H1 (cell line): ENCODE measurements around the gene DCTN3. TPM values are rescaled to one million over a fixed set of nuclear protein-coding genes. Genes with fewer than 3 reads are reported as not detected.

ENCODE experiments used
- CTCF ChIA-PET: fragments of 300-600 bp; sonication (Branson Sonifier 250); formaldehyde crosslinking; loops from one replicate; lab custom pipeline; 2021; ENCODE audit not compliant: partially characterized antibody; lab: Charles Lee
- POLR2A ChIA-PET: fragments of 300-600 bp; sonication (Branson Sonifier 250); formaldehyde crosslinking; loops from one replicate; lab custom pipeline; 2021; ENCODE audit warnings: inconsistent platforms; ENCODE audit not compliant: partially characterized antibody; lab: Charles Lee
- DNase-seq, 2 experiments: peaks; one replicate each; pipeline versions ENCODE4 v3.0.0 to v3.0.0-alpha.2; 2010 to 2022; ENCODE audit warnings: low spot score in 2 of 2, low read depth in 1 of 2, mixed read lengths in 1 of 2
- FAIRE-seq: peaks from 2 replicates; lab custom pipeline; 2011; peaks lifted over from hg19 to GRCh38; lab: Jason Lieb, UNC
- H2AFZ ChIP-seq: 2 replicates; pipeline ENCODE4 v1.8.1; 2012; ENCODE audit warnings: low read length, inconsistent platforms
- H2AK5ac ChIP-seq: 2 replicates; pipeline ENCODE4 v1.6.1; 2013; ENCODE audit warnings: low read depth, low read length
- H2BK120ac ChIP-seq: replicated peaks from 2 replicates; pipeline ENCODE3; 2013; ENCODE audit warnings: low read depth, low read length, inconsistent platforms
- H2BK12ac ChIP-seq: 2 replicates; pipeline ENCODE4 v1.6.1; 2013; ENCODE audit warnings: low read depth, low read length
- H2BK15ac ChIP-seq: 2 replicates; pipeline ENCODE4 v1.6.1; 2013; ENCODE audit warnings: low read length
- H2BK20ac ChIP-seq: 2 replicates; pipeline ENCODE4 v1.6.1; 2013; ENCODE audit warnings: low read length
- H2BK5ac ChIP-seq: 2 replicates; pipeline ENCODE4 v1.6.1; 2013; ENCODE audit warnings: low read depth, low read length
- H3K14ac ChIP-seq: 2 replicates; pipeline ENCODE4 v1.6.1; 2013; ENCODE audit warnings: inconsistent platforms; ENCODE audit not compliant: insufficient read length
- H3K18ac ChIP-seq: 2 replicates; pipeline ENCODE4 v1.6.1; 2013; ENCODE audit warnings: low read length; ENCODE audit errors: extremely low read depth
- H3K23ac ChIP-seq: 2 replicates; pipeline ENCODE4 v1.6.1; 2013; ENCODE audit warnings: inconsistent platforms; ENCODE audit not compliant: insufficient read length
- H3K23me2 ChIP-seq: 2 replicates; pipeline ENCODE4 v1.6.1; 2013; ENCODE audit warnings: low read depth, low read length
- H3K27ac ChIP-seq: 2 replicates; pipeline ENCODE4 v1.6.1; 2011; ENCODE audit warnings: low read depth, low read length, inconsistent platforms
- H3K27me3 ChIP-seq, 4 experiments: replicated peaks in 1 of 4; 1 replicate in 1 of 4; 2 replicates in 3 of 4; pipeline versions ENCODE4 v1.6.1 to v1.8.1; 2011 to 2013; ENCODE audit warnings: low read length in 3 of 4, mild to moderate bottlenecking in 3 of 4, inconsistent platforms in 2 of 4, mixed read lengths in 2 of 4, moderate library complexity in 1 of 4; ENCODE audit not compliant: control insufficient read depth in 3 of 4, insufficient read depth in 3 of 4; ENCODE audit errors: extremely low read depth in 1 of 4
- H3K36me3 ChIP-seq, 4 experiments: 2 replicates each; pipeline versions ENCODE4 v1.6.1 to v1.8.1; 2011 to 2013; ENCODE audit warnings: mild to moderate bottlenecking in 4 of 4, low read length in 3 of 4, moderate library complexity in 2 of 4, control low read depth in 1 of 4, inconsistent platforms in 1 of 4; ENCODE audit not compliant: insufficient read depth in 4 of 4, control insufficient read depth in 2 of 4
- H3K4ac ChIP-seq: replicated peaks from 2 replicates; pipeline ENCODE3; 2013; ENCODE audit warnings: low read length, low read depth, mixed read lengths, inconsistent platforms; ENCODE audit not compliant: insufficient read length
- H3K4me1 ChIP-seq, 4 experiments: replicated peaks in 1 of 4; 1 replicate in 1 of 4; 2 replicates in 3 of 4; pipeline versions ENCODE4 v1.6.1 to v1.8.1; 2011 to 2013; ENCODE audit warnings: low read length in 3 of 4, inconsistent platforms in 2 of 4, mixed read lengths in 1 of 4; ENCODE audit not compliant: insufficient read depth in 4 of 4, control insufficient read depth in 3 of 4
- H3K4me2 ChIP-seq, 2 experiments: 2 replicates each; pipeline versions ENCODE4 v1.6.1 to v1.8.1; 2011 to 2013; ENCODE audit warnings: low read depth in 2 of 2, low read length in 2 of 2, control low read depth in 1 of 2, inconsistent platforms in 1 of 2, mild to moderate bottlenecking in 1 of 2; ENCODE audit not compliant: insufficient read depth in 1 of 2
- H3K4me3 ChIP-seq, 4 experiments: fragments of 200-600, 300-600 bp in 1 of 4; sonication (generic), shearing (Covaris generic), sonication (Bioruptor Twin) in 1 of 4; 2 replicates each; pipeline versions ENCODE4 v1.5.1 to v1.8.1; 2011 to 2016; ENCODE audit warnings: low read length in 4 of 4, low read depth in 3 of 4, control low read depth in 2 of 4, inconsistent platforms in 2 of 4, mild to moderate bottlenecking in 2 of 4, mixed read lengths in 1 of 4, moderate library complexity in 1 of 4; ENCODE audit not compliant: insufficient read depth in 2 of 4; ENCODE audit errors: extremely low read depth in 1 of 4
- H3K56ac ChIP-seq: replicated peaks from 2 replicates; pipeline ENCODE3; 2013; ENCODE audit warnings: low read depth, mild to moderate bottlenecking, mixed read lengths, low read length, inconsistent platforms; ENCODE audit not compliant: insufficient read length
- H3K79me1 ChIP-seq: 2 replicates; pipeline ENCODE4 v1.6.1; 2013; ENCODE audit warnings: low read depth, low read length, control low read depth
- H3K79me2 ChIP-seq, 2 experiments: 2 replicates each; pipeline versions ENCODE4 v1.6.1 to v1.8.1; 2012 to 2013; ENCODE audit warnings: low read length in 2 of 2, mild to moderate bottlenecking in 2 of 2, inconsistent platforms in 1 of 2; ENCODE audit not compliant: insufficient read depth in 2 of 2, control insufficient read depth in 1 of 2
- H3K9ac ChIP-seq, 4 experiments: replicated peaks in 1 of 4; 1 replicate in 1 of 4; 2 replicates in 3 of 4; pipeline versions ENCODE4 v1.6.1 to v1.8.1; 2011 to 2013; ENCODE audit warnings: low read depth in 3 of 4, low read length in 3 of 4, control low read depth in 2 of 4, mild to moderate bottlenecking in 2 of 4, moderate library complexity in 2 of 4, inconsistent platforms in 1 of 4; ENCODE audit errors: extremely low read depth in 1 of 4
- H3K9me3 ChIP-seq, 2 experiments: 2 replicates each; pipeline versions ENCODE4 v1.6.1 to v1.8.1; 2012 to 2013; ENCODE audit warnings: mild to moderate bottlenecking in 2 of 2, moderate library complexity in 2 of 2, control low read depth in 1 of 2, inconsistent platforms in 1 of 2, low read depth in 1 of 2, low read length in 1 of 2, mixed read lengths in 1 of 2; ENCODE audit not compliant: insufficient read depth in 2 of 2
- H4K20me1 ChIP-seq, 2 experiments: replicated peaks in 1 of 2; 2 replicates each; pipeline versions ENCODE3 to v1.8.1; 2011 to 2013; ENCODE audit warnings: inconsistent platforms in 2 of 2, low read length in 2 of 2, mild to moderate bottlenecking in 1 of 2; ENCODE audit not compliant: insufficient read depth in 2 of 2, control insufficient read depth in 1 of 2
- H4K5ac ChIP-seq: 2 replicates; pipeline ENCODE4 v1.6.1; 2013; ENCODE audit warnings: low read length, low read depth, mixed read lengths, inconsistent platforms; ENCODE audit not compliant: insufficient read length
- H4K8ac ChIP-seq: 2 replicates; pipeline ENCODE4 v1.8.0; 2013; ENCODE audit warnings: mild to moderate bottlenecking, moderate library complexity, low read length, inconsistent platforms; ENCODE audit not compliant: insufficient read depth; ENCODE audit errors: extremely low read depth
- H4K91ac ChIP-seq: replicated peaks from 2 replicates; pipeline ENCODE3; 2013; ENCODE audit warnings: low read length, mixed read lengths, inconsistent platforms; ENCODE audit not compliant: insufficient read length
- ASH2L ChIP-seq: fragments of 200-600, 300-600 bp; sonication (generic); IDR thresholded peaks from one replicate; pipeline ENCODE4 v1.7.1; 2017; ENCODE audit warnings: low read length
- GABPA ChIP-seq: IDR thresholded peaks from 2 replicates; pipeline ENCODE4 v1.6.1; 2011; ENCODE audit warnings: mild to moderate bottlenecking, low read length, moderate library complexity, borderline replicate concordance; ENCODE audit not compliant: insufficient read depth
- WGBS, 2 experiments: shearing (Covaris generic) in 1 of 2; methylation state at CpG; one replicate each; pipeline versions ENCODE4 v1.1.6 to v1.1.7; 2013 to 2015; ENCODE audit warnings: low lambda C conversion rate in 2 of 2, mixed read lengths in 2 of 2, inconsistent platforms in 1 of 2, low coverage in 1 of 2, missing lambda C conversion rate in 1 of 2; ENCODE audit not compliant: insufficient replicate concordance in 2 of 2, insufficient coverage in 1 of 2, insufficient read length in 1 of 2; ENCODE audit errors: extremely low coverage in 1 of 2, missing lambda C conversion rate in 1 of 2; 5-methylcytosine and 5-hydroxymethylcytosine counted together
- polyA plus RNA-seq, 7 experiments: library from polyadenylated mRNA; depleted of rRNA in 3 of 7; stranded (reverse) in 5 of 7; unstranded in 2 of 7; fragments of >200 nt in 5 of 7; fragments of 200-250 nt in 2 of 7; gene quantifications; 1 replicate in 5 of 7; 2 replicates in 1 of 7; 4 replicates in 1 of 7; pipeline versions ENCODE4 v1.2.1 to v1.2.3, GENCODE V29; 2011 to 2013; ENCODE audit warnings: missing spikeins in 2 of 7, mixed read lengths in 2 of 7
- total RNA-seq: library from RNA; stranded (reverse); fragmentation: NEBNext Ultra II Directional; extraction: Animal tissue kit (Norgen Biotek cat#: 25700); gene quantifications from 2 replicates; pipeline ENCODE4 v1.2.1, GENCODE V29; 2021

Gene DCTN3
- total and polyA plus RNA-seq, 2 of the 8 experiments (the other 6 are each of a cell fraction or from before 2014, with no cell fraction given), result 25.6 to 39.2 TPM

- peak within 1 kb of the TSS; percentile 63 to 74 (median 70) for H3K9ac ChIP-seq
- H3K4me1 ChIP-seq, result peaks cover 2 to 11% (median 8%) of the 10 kb centered on the region in 4 experiments; a peak in 4 of 7 replicates
- no peak within 1 kb of the TSS for H2AK5ac ChIP-seq
- no peak within 1 kb of the TSS for H2BK20ac ChIP-seq
- no peak for FAIRE-seq
- H3K79me2 ChIP-seq, result peaks cover 0 to 11% of the 10 kb centered on the region in 2 experiments; a peak in 2 of 4 replicates
- H3K9me3 ChIP-seq, result no peaks in the 10 kb centered on the region
- H3K18ac ChIP-seq, result peak within 1 kb of the TSS; percentile 97
- peak within 1 kb of the TSS; percentile 72 for H4K91ac ChIP-seq
- H3K56ac ChIP-seq, result no peak within 1 kb of the TSS
- ChIA-PET CTCF (interaction anchor here (0.7 to 18.5 kb wide), 19 partner anchors 9 to 201 kb away, joined by 3 to 401 read pairs (median 4); partner anchors contain the start of genes ARID3C, CCL21, CCL27 and DCTN3), POLR2A (interaction anchor here (0.6 to 11.3 kb wide), 13 partner anchors 8 to 172 kb away, joined by 3 to 127 read pairs (median 4); partner anchors contain the start of genes GALT, IL11RA and RPP25L)
- peak within 1 kb of the TSS; percentile 77 for H4K8ac ChIP-seq
- peak within 1 kb of the TSS; percentile 84 to 91 for H3K4me2 ChIP-seq
- DNase-seq, result peak; percentile 63 to 96
- WGBS, 2 experiments, result 2% methylated on average over 54 of the region's 74 CpGs; no CpG with 5 or more reads in 1 of the 2 experiments
- no peak within 1 kb of the TSS; the same call in 1 of the 2 replicates for H3K27ac ChIP-seq
- H3K79me1 ChIP-seq, result peaks cover 10% of the 10 kb centered on the region
- no peak within 1 kb of the TSS for H2BK120ac ChIP-seq
- H3K23ac ChIP-seq, result no peak within 1 kb of the TSS
- H3K23me2 ChIP-seq, result peaks cover 9% of the 10 kb centered on the region
- H2AFZ ChIP-seq, result no peak within 1 kb of the TSS; the same call in 1 of the 2 replicates
- H3K27me3 ChIP-seq, result peaks cover 0 to 6% (median 3%) of the 10 kb centered on the region in 4 experiments; a peak in 2 of 7 replicates
- peak within 1 kb of the TSS; percentile 90; the same call in 1 of the 2 replicates for H2BK15ac ChIP-seq
- peak within 1 kb of the TSS; percentile 71 to 78 (median 77) for H3K4me3 ChIP-seq
- H2BK12ac ChIP-seq, result peak within 1 kb of the TSS; percentile 68; the same call in 1 of the 2 replicates
- peaks cover 0 to 6% (median 2%) of the 10 kb centered on the region in 4 experiments; a peak in 3 of 8 replicates for H3K36me3 ChIP-seq
- no peak within 1 kb of the TSS for H4K5ac ChIP-seq
- peaks cover 0 to 11% of the 10 kb centered on the region in 2 experiments for H4K20me1 ChIP-seq
- peak within 1 kb of the TSS; percentile 88 for H3K4ac ChIP-seq
- H2BK5ac ChIP-seq, result peak within 1 kb of the TSS; percentile 86; the same call in 1 of the 2 replicates
- H3K14ac ChIP-seq, result no peak within 1 kb of the TSS
- TF ChIP-seq ASH2L, result peak; percentile 62
- 0 out of 2 replicates have a peak, but pooled peaks have one; percentile 10 for TF ChIP-seq GABPA
Observed at GRCh38 chr9:34637356-34638137, 17.3 kb upstream of the DCTN3 start, which contains the start of gene SIGMAR1. Gene SIGMAR1, minus strand, starts transcription at chr9:34637787. Its CDS starts 90 bp downstream, at chr9:34637697.
